ENCODE measurements around the gene MRPL20.

GRCh38 chr1:1439546-1440261 is 32.6 kb upstream of the MRPL20 start:
- no peak for TF ChIP-seq CTCF (conservative IDR thresholded peaks at IDR 0.05 in 1 of 2, IDR thresholded peaks at IDR 0.05 in 1 of 2; ENCODE audit: low read depth in 1 of 2, low read length in 2 of 2)
- no peak for TF ChIP-seq EZH2 (IDR thresholded peaks at IDR 0.05; ENCODE audit: low read length, missing control alignments)

All from fibroblast of lung (primary cell).